IMR-90 (cell line): ENCODE data around the gene AMPD2.

ENCODE experiments used
- CTCF ChIP-seq: conservative IDR thresholded peaks from 2 replicates; pipeline ENCODE4 v1.5.1; 2012; ENCODE audit warnings: mild to moderate bottlenecking, low read depth, low read length, improper control_type of control experiment
- FOS ChIP-seq: fragments of 150-350 bp; IDR thresholded peaks from 2 replicates; pipeline ENCODE4 v1.6.1; 2016; ENCODE audit warnings: low read depth, low read length
- MAZ ChIP-seq: IDR thresholded peaks from 2 replicates; pipeline ENCODE4 v1.6.1; 2012; ENCODE audit warnings: low read depth, mild to moderate bottlenecking, low read length, improper control_type of control experiment, moderate library complexity, borderline replicate concordance
- POLR2A ChIP-seq: IDR thresholded peaks from 2 replicates; pipeline ENCODE4 v1.6.1; 2012; ENCODE audit warnings: mild to moderate bottlenecking, low read depth, low read length
- RAD21 ChIP-seq: IDR thresholded peaks from 2 replicates; pipeline ENCODE4 v1.6.1; 2012; ENCODE audit warnings: low read length, improper control_type of control experiment
- RFX5 ChIP-seq: IDR thresholded peaks from 2 replicates; pipeline ENCODE4 v1.8.0; 2012; ENCODE audit warnings: low read depth, mild to moderate bottlenecking, low read length, moderate library complexity
- USF2 ChIP-seq: fragments of 150-350 bp; IDR thresholded peaks from 2 replicates; pipeline ENCODE4 v1.6.1; 2017; ENCODE audit warnings: mild to moderate bottlenecking, antibody characterized with exemption, low read length, low read depth

GRCh38 chr1:109595531-109595930, 24.1 kb upstream of the AMPD2 start:
- TF ChIP-seq POLR2A (no peak), CTCF (no peak), MAZ (no peak), RAD21 (no peak), USF2 (no peak), FOS (no peak), RFX5 (no peak)
